HUES48 (cell line): Measurements from ENCODE around the gene PLAAT4.

ENCODE experiments used
- H3K27ac ChIP-seq: one replicate; pipeline ENCODE4 v1.7.0; 2013; ENCODE audit warnings: low read depth, low read length, inconsistent platforms
- H3K27me3 ChIP-seq: 2 replicates; pipeline ENCODE4 v1.6.1; 2013; ENCODE audit warnings: mild to moderate bottlenecking, low read length; ENCODE audit not compliant: control insufficient read depth, insufficient read depth
- H3K36me3 ChIP-seq: 2 replicates; pipeline ENCODE4 v1.6.1; 2013; ENCODE audit warnings: low read length; ENCODE audit not compliant: control insufficient read depth, insufficient read depth
- H3K4me1 ChIP-seq: 2 replicates; pipeline ENCODE4 v1.6.1; 2013; ENCODE audit warnings: mild to moderate bottlenecking, low read length; ENCODE audit not compliant: control insufficient read depth, insufficient read depth
- H3K4me3 ChIP-seq: 2 replicates; pipeline ENCODE4 v1.5.1; 2013; ENCODE audit warnings: mild to moderate bottlenecking, low read depth, low read length
- H3K9ac ChIP-seq: 2 replicates; pipeline ENCODE4 v1.6.1; 2013; ENCODE audit warnings: mild to moderate bottlenecking, low read depth, low read length, moderate library complexity
- H3K9me3 ChIP-seq: 2 replicates; pipeline ENCODE4 v1.6.1; 2013; ENCODE audit warnings: low read length; ENCODE audit not compliant: control insufficient read depth, insufficient read depth

Gene PLAAT4

DNA sequence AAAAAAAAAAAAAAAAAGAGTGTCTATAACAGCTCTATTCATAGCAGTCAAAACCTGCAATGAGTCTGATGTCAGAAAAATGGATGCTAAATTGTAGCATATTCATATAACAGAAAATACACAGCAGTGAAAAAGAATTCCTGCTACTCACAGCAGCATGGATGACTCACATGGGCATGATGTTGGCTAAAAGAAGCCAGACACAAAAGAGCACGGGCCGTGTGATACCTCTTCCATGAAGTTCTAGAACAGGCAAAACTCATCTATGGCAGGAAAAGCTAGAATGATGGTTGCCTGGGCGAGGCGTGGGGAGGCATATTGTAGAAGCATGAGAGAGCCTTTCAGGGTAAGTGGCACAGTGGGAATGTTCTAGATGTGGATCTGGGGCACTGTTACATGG is 58.7 kb downstream of the PLAAT4 start:
- Histone ChIP-seq H3K4me1 (no peaks in the 10 kb centered on the region), H3K9ac (no peak overlapping the region), H3K36me3 (peaks cover 59% of the 10 kb centered on the region), H3K4me3 (no peak overlapping the region), H3K27me3 (no peaks in the 10 kb centered on the region), H3K9me3 (peaks cover 3% of the 10 kb centered on the region; the same call in 1 of the 2 replicates), H3K27ac (no peak overlapping the region)
